WTC11 (cell line): ENCODE data around the gene DUOX1.

Source experiments
- ELF4 ChIP-seq: sonication (generic); formaldehyde crosslinking; IDR thresholded peaks from 2 replicates; pipeline ENCODE4 v1.8.1; 2022; ENCODE audit warnings: low read depth, mild to moderate bottlenecking, moderate library complexity, missing genetic modification reagents
- TF ChIP-seq, protein P1 (sequence below): fragments of 200-600 bp; IDR thresholded peaks from 2 replicates; pipeline ENCODE4 v1.8.0; 2022; ENCODE audit warnings: antibody characterized with exemption
- TF ChIP-seq, protein P2 (sequence below): sonication (generic); formaldehyde crosslinking; IDR thresholded peaks from 2 replicates; pipeline ENCODE4 v1.8.1; 2023; ENCODE audit warnings: mild to moderate bottlenecking, moderate library complexity, missing genetic modification reagents

- TF ChIP-seq, protein P1, sequence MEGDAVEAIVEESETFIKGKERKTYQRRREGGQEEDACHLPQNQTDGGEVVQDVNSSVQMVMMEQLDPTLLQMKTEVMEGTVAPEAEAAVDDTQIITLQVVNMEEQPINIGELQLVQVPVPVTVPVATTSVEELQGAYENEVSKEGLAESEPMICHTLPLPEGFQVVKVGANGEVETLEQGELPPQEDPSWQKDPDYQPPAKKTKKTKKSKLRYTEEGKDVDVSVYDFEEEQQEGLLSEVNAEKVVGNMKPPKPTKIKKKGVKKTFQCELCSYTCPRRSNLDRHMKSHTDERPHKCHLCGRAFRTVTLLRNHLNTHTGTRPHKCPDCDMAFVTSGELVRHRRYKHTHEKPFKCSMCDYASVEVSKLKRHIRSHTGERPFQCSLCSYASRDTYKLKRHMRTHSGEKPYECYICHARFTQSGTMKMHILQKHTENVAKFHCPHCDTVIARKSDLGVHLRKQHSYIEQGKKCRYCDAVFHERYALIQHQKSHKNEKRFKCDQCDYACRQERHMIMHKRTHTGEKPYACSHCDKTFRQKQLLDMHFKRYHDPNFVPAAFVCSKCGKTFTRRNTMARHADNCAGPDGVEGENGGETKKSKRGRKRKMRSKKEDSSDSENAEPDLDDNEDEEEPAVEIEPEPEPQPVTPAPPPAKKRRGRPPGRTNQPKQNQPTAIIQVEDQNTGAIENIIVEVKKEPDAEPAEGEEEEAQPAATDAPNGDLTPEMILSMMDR, result no peak
- TF ChIP-seq ELF4 (CRISPR knock-in tag), result no peak
- TF ChIP-seq, protein P2, sequence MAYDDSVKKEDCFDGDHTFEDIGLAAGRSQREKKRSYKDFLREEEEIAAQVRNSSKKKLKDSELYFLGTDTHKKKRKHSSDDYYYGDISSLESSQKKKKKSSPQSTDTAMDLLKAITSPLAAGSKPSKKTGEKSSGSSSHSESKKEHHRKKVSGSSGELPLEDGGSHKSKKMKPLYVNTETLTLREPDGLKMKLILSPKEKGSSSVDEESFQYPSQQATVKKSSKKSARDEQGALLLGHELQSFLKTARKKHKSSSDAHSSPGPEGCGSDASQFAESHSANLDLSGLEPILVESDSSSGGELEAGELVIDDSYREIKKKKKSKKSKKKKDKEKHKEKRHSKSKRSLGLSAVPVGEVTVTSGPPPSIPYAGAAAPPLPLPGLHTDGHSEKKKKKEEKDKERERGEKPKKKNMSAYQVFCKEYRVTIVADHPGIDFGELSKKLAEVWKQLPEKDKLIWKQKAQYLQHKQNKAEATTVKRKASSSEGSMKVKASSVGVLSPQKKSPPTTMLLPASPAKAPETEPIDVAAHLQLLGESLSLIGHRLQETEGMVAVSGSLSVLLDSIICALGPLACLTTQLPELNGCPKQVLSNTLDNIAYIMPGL (CRISPR knock-in tag), result no peak
Measured at GRCh38 chr15:45148076-45149059, 18.6 kb downstream of the DUOX1 start.
